H9 (cell line): ENCODE results near the gene CEP97. TPM values are rescaled to one million over a fixed set of nuclear protein-coding genes. Genes with fewer than 3 reads are reported as not detected.

ENCODE experiments used
- DNase-seq: peaks from one replicate; pipeline ENCODE4 v3.0.0-alpha.2; 2017
- H2AFZ ChIP-seq: one replicate; pipeline ENCODE4 v1.6.1; 2013; ENCODE audit warnings: mild to moderate bottlenecking, low read length, control low read depth, moderate library complexity
- H2AK5ac ChIP-seq: 2 replicates; pipeline ENCODE4 v1.6.1; 2013; ENCODE audit warnings: low read length, control low read depth, mixed read lengths; ENCODE audit not compliant: insufficient read length
- H2BK120ac ChIP-seq: one replicate; pipeline ENCODE4 v1.6.1; 2013; ENCODE audit warnings: low read depth, mild to moderate bottlenecking, low read length, control low read depth, inconsistent platforms; ENCODE audit not compliant: poor library complexity, severe bottlenecking
- H2BK12ac ChIP-seq: 2 replicates; pipeline ENCODE4 v1.6.1; 2013; ENCODE audit warnings: low read length, control low read depth, mixed read lengths, low read depth; ENCODE audit not compliant: insufficient read length
- H2BK15ac ChIP-seq: 2 replicates; pipeline ENCODE4 v1.6.1; 2013; ENCODE audit warnings: low read depth, low read length, control low read depth
- H2BK20ac ChIP-seq: one replicate; pipeline ENCODE4 v1.6.1; 2013; ENCODE audit warnings: low read depth, mild to moderate bottlenecking, low read length, control low read depth, inconsistent platforms; ENCODE audit not compliant: poor library complexity, severe bottlenecking
- H2BK5ac ChIP-seq: 2 replicates; pipeline ENCODE4 v1.6.1; 2013; ENCODE audit warnings: low read length, control low read depth, mixed read lengths; ENCODE audit not compliant: insufficient read length
- H3K14ac ChIP-seq: 2 replicates; pipeline ENCODE4 v1.6.1; 2013; ENCODE audit warnings: low read length, control low read depth; ENCODE audit not compliant: insufficient read depth
- H3K18ac ChIP-seq: 2 replicates; pipeline ENCODE4 v1.6.1; 2013; ENCODE audit warnings: low read depth, mild to moderate bottlenecking, mixed read lengths, low read length, control low read depth; ENCODE audit not compliant: insufficient read length
- H3K23ac ChIP-seq: 2 replicates; pipeline ENCODE4 v1.6.1; 2013; ENCODE audit warnings: low read length, control low read depth, mixed read lengths, low read depth; ENCODE audit not compliant: insufficient read length
- H3K23me2 ChIP-seq: 2 replicates; pipeline ENCODE4 v1.6.1; 2013; ENCODE audit warnings: low read depth, mild to moderate bottlenecking, mixed read lengths, low read length, control low read depth; ENCODE audit not compliant: insufficient read length, poor library complexity, severe bottlenecking
- H3K27ac ChIP-seq: 2 replicates; pipeline ENCODE4 v1.5.1; 2013; ENCODE audit warnings: low read length, control low read depth, mixed read lengths, low read depth; ENCODE audit not compliant: insufficient read length
- H3K27me3 ChIP-seq: 2 replicates; pipeline ENCODE4 v1.6.1; 2013; ENCODE audit warnings: low read length, control low read depth, inconsistent platforms; ENCODE audit not compliant: insufficient read depth
- H3K4ac ChIP-seq: 2 replicates; pipeline ENCODE4 v1.6.1; 2013; ENCODE audit warnings: low read depth, mild to moderate bottlenecking, control low read depth, inconsistent platforms, low read length, moderate library complexity
- H3K4me1 ChIP-seq: 2 replicates; pipeline ENCODE4 v1.6.1; 2013; ENCODE audit warnings: low read length, control low read depth, inconsistent platforms; ENCODE audit not compliant: insufficient read depth
- H3K4me2 ChIP-seq: 2 replicates; pipeline ENCODE4 v1.6.1; 2013; ENCODE audit warnings: low read length, control low read depth, mixed read lengths; ENCODE audit not compliant: insufficient read length, insufficient read depth
- H3K56ac ChIP-seq: 2 replicates; pipeline ENCODE4 v1.6.1; 2013; ENCODE audit warnings: low read depth, mild to moderate bottlenecking, mixed read lengths, low read length, control low read depth; ENCODE audit not compliant: insufficient read length
- H3K79me1 ChIP-seq: 2 replicates; pipeline ENCODE4 v1.6.1; 2013; ENCODE audit warnings: low read depth, mild to moderate bottlenecking, moderate library complexity, low read length, control low read depth, inconsistent platforms; ENCODE audit not compliant: insufficient read depth, poor library complexity, severe bottlenecking
- H3K79me2 ChIP-seq: 2 replicates; pipeline ENCODE4 v1.6.1; 2013; ENCODE audit warnings: low read length, control low read depth, inconsistent platforms; ENCODE audit not compliant: insufficient read depth
- H3K9ac ChIP-seq: 2 replicates; pipeline ENCODE4 v1.6.1; 2013; ENCODE audit warnings: low read length, control low read depth, mixed read lengths; ENCODE audit not compliant: insufficient read length; ENCODE audit errors: extremely low read depth
- H3K9me3 ChIP-seq: one replicate; pipeline ENCODE4 v1.6.1; 2013; ENCODE audit warnings: low read depth, low read length, inconsistent platforms; ENCODE audit not compliant: control insufficient read depth
- H3T11ph ChIP-seq: one replicate; pipeline ENCODE4 v1.6.1; 2013; ENCODE audit warnings: mild to moderate bottlenecking, low read length, control low read depth, inconsistent platforms
- H4K20me1 ChIP-seq: one replicate; pipeline ENCODE4 v1.6.1; 2013; ENCODE audit not compliant: control insufficient read depth, insufficient read length, insufficient read depth
- H4K5ac ChIP-seq: 2 replicates; pipeline ENCODE4 v1.6.1; 2013; ENCODE audit warnings: low read depth, mild to moderate bottlenecking, mixed read lengths, low read length, control low read depth; ENCODE audit not compliant: insufficient read length
- H4K8ac ChIP-seq: replicated peaks from 2 replicates; pipeline ENCODE4 v1.6.1; 2013; ENCODE audit warnings: low read length, control low read depth, mixed read lengths, low read depth; ENCODE audit not compliant: insufficient read length
- H4K91ac ChIP-seq: 2 replicates; pipeline ENCODE4 v1.6.1; 2013; ENCODE audit warnings: low read depth, mild to moderate bottlenecking, moderate library complexity, mixed read lengths, low read length, control low read depth; ENCODE audit not compliant: insufficient read length
- H3K27ac Mint-ChIP-seq, 3 experiments: 2 replicates in 2 of 3; 3 replicates in 1 of 3; pipeline ENCODE4 v1.8.0; 2020 to 2021; ENCODE audit warnings: mixed read lengths in 3 of 3, mild to moderate bottlenecking in 1 of 3, moderate library complexity in 1 of 3
- H3K27me3 Mint-ChIP-seq: 2 replicates; pipeline ENCODE4 v1.8.0; 2021; ENCODE audit warnings: low read depth, mild to moderate bottlenecking, moderate library complexity, mixed read lengths
- H3K36me3 Mint-ChIP-seq, 3 experiments: 2 replicates in 2 of 3; 3 replicates in 1 of 3; pipeline ENCODE4 v1.8.0; 2020 to 2021; ENCODE audit warnings: low read depth in 3 of 3, mixed read lengths in 3 of 3; ENCODE audit not compliant: insufficient read depth in 1 of 3
- H3K4me1 Mint-ChIP-seq, 2 experiments: 2 replicates each; pipeline ENCODE4 v1.8.0; 2020; ENCODE audit warnings: mixed read lengths in 2 of 2
- H3K4me3 Mint-ChIP-seq, 2 experiments: 2 replicates in 1 of 2; 3 replicates in 1 of 2; pipeline ENCODE4 v1.8.0; 2020 to 2021; ENCODE audit warnings: mild to moderate bottlenecking in 2 of 2, mixed read lengths in 2 of 2, moderate library complexity in 1 of 2
- H3K9me3 Mint-ChIP-seq, 2 experiments: 2 replicates in 1 of 2; 3 replicates in 1 of 2; pipeline ENCODE4 v1.8.0; 2020; ENCODE audit warnings: mild to moderate bottlenecking in 2 of 2, mixed read lengths in 2 of 2, moderate library complexity in 1 of 2
- WGBS: extraction: QIAGEN DNeasy Blood & Tissue Kit; methylation state at CpG from one replicate; pipeline ENCODE4 v1.1.7; 2013; ENCODE audit warnings: missing lambda C conversion rate, low lambda C conversion rate, mixed read lengths; ENCODE audit not compliant: insufficient read length; ENCODE audit errors: extremely low coverage; 5-methylcytosine and 5-hydroxymethylcytosine counted together
- total RNA-seq: library from RNA; stranded (reverse); gene quantifications from 2 replicates; pipeline ENCODE4 v1.2.1, GENCODE V29; 2021
- TF ChIP-seq, protein P1 (sequence below): fragments of 200-600 bp; sonication (generic); conservative IDR thresholded peaks from 3 replicates; pipeline ENCODE4 v1.8.0; 2021; ENCODE audit warnings: antibody characterized with exemption, mild to moderate bottlenecking

The CEP97 gene
- total RNA-seq, 1 experiment from 2014 or later: 13.9 TPM

DNA sequence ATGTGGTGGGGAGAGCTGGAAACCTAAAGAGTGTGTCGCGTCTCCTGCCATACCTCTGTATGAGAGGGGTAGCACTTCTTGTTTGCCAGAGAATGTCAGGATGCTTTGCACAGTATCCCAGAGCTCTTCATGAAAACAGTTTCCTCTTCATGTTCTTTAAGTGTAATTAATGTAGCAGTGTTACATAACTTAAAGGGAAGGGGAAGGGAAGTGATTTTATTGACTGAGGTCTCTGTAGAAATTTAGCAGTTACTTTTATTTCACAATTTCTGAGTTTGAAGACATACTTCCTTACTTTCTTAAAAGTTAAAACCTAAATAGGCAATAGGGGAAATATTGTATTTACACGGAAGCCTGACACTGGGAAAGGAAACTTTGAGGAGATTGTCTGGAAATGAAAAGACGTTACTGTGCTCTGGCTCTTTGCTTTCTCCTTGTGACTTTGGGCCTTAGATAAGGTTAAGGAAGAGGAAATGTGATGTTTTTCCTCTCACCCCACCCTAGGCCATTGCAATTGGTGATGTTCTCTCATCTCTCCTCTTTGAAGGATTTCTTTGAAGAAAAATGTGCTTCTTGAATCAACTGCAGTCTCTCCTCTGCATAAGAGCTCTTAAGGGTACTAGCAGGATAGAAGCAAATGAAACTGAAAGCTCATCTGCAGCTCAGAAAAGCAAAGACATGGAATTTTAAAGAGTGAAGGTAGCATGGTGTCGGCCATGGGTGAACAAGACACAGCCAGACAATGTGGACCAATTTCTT is 60.6 kb downstream of the CEP97 start:
- no peak overlapping the region for H3T11ph ChIP-seq

More for the DNA sequence above, 60.6 kb downstream of the CEP97 start:
- no peak overlapping the region for H2BK5ac ChIP-seq
- H4K20me1 ChIP-seq: no peaks in the 10 kb centered on the region
- no peak for DNase-seq
- H2BK12ac ChIP-seq: no peak overlapping the region
- peaks cover 3% of the 10 kb centered on the region; the same call in 1 of the 2 replicates for H3K4me1 ChIP-seq
- no CpG with 5 or more reads among the region's 5 CpGs for WGBS
- no peak overlapping the region for H3K27ac ChIP-seq
- H3K27me3 Mint-ChIP-seq: no peaks in the 10 kb centered on the region
- H2AFZ ChIP-seq: no peak overlapping the region
- no peaks in the 10 kb centered on the region for H3K9me3 ChIP-seq
- TF ChIP-seq, protein P1, sequence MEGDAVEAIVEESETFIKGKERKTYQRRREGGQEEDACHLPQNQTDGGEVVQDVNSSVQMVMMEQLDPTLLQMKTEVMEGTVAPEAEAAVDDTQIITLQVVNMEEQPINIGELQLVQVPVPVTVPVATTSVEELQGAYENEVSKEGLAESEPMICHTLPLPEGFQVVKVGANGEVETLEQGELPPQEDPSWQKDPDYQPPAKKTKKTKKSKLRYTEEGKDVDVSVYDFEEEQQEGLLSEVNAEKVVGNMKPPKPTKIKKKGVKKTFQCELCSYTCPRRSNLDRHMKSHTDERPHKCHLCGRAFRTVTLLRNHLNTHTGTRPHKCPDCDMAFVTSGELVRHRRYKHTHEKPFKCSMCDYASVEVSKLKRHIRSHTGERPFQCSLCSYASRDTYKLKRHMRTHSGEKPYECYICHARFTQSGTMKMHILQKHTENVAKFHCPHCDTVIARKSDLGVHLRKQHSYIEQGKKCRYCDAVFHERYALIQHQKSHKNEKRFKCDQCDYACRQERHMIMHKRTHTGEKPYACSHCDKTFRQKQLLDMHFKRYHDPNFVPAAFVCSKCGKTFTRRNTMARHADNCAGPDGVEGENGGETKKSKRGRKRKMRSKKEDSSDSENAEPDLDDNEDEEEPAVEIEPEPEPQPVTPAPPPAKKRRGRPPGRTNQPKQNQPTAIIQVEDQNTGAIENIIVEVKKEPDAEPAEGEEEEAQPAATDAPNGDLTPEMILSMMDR: no peak
- no peak overlapping the region for H4K91ac ChIP-seq
- no peak overlapping the region for H3K4me2 ChIP-seq
- H3K27me3 ChIP-seq: no peaks in the 10 kb centered on the region
- H2AK5ac ChIP-seq: no peak overlapping the region
- no peak overlapping the region for H3K4me3 Mint-ChIP-seq
- no peak overlapping the region for H3K27ac Mint-ChIP-seq
- no peak overlapping the region for H3K23ac ChIP-seq
- no peak overlapping the region for H2BK20ac ChIP-seq
- no peak overlapping the region for H3K18ac ChIP-seq
- H3K79me1 ChIP-seq: no peaks in the 10 kb centered on the region
- H2BK120ac ChIP-seq: no peak overlapping the region
- H3K36me3 Mint-ChIP-seq: peaks cover 52 to 72% (median 69%) of the 10 kb centered on the region in 3 experiments
- no peak overlapping the region for H3K14ac ChIP-seq
- no peak overlapping the region for H3K4ac ChIP-seq
- H3K23me2 ChIP-seq: no peaks in the 10 kb centered on the region
- peaks cover 15 to 16% of the 10 kb centered on the region in 2 experiments for H3K4me1 Mint-ChIP-seq
- H2BK15ac ChIP-seq: no peak overlapping the region
- H3K56ac ChIP-seq: no peak overlapping the region
- no peak overlapping the region for H4K8ac ChIP-seq
- H3K79me2 ChIP-seq: no peaks in the 10 kb centered on the region
- H4K5ac ChIP-seq: no peak overlapping the region
- H3K9me3 Mint-ChIP-seq: no peaks in the 10 kb centered on the region
- no peak overlapping the region for H3K9ac ChIP-seq
